Head of caudate nucleus (tissue), 42 donors: ENCODE results near the gene CCDC170.
"Not testable (repeated sequence)": the region's sequence is repeated elsewhere in the genome, so short reads cannot be mapped to it uniquely, and the experiment has no call there.

ENCODE experiments used
- DNase-seq, 42 donors: peaks; one replicate each; pipeline versions ENCODE4 v3.0.0 to v3.0.0-alpha.2; 2020 to 2021; ENCODE audit warnings: mixed read lengths in 7 of 42
- intact Hi-C: fragments of 100-400 bp; cut with DNase I; formaldehyde crosslinking; loops from one replicate; pipeline ENCODE4 v1.15.0; 2022

CCDC170 gene

DNA sequence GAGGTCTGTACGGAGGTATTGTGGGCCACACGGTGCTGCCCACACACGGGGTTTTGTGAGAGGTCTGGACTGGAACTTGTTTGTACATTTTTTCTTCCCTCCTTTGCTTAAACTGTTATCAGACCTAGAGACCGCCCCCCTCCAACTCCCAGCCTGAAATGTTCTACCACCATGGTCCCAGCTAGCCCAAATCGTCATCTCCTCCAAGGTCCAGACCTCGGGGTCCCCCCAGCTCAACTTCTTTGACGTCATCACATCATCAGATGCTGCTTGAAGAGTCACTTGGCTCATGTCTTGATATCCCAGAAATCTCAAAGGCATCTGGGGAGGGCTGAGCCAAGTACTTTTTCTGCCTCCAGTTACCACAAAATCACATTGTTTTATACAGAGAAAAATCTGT, 2.8 kb upstream of the CCDC170 start:
- intact Hi-C loops, result no loop called here
- no peak for DNase-seq

DNA sequence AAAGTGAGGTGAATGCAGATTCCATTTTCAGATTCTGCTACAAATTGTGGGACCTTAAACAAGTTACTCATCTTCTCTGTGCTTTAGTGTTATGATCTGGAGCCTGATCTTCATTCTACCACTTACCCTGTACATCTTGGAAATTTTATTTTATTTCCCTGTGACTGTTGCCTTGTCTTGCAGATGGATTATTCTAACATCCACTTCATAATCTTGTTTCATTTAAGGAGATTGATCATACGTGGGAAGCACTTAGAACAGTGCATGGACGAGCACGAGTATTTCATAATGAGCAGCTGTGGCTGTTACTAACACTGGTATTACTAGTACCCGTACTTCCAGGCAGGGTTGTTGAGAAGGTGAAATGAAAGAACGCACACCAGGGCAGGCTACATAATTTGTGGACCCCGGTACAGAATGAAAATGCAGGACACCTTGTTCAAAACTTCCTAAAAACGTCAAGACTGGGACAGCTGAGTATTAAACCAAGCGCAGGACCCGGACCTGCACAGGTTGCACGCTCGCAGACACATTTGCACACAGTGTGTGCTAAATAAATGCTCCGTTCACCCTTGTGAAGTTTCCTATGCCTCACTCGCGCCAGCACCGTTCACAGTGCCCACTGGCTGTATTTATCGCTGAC, 535 bp upstream of the CCDC170 start:
- peak in 6 of 42 donors; percentile 7 to 23 (median 14) for DNase-seq
- intact Hi-C loops, result no loop called here

DNA sequence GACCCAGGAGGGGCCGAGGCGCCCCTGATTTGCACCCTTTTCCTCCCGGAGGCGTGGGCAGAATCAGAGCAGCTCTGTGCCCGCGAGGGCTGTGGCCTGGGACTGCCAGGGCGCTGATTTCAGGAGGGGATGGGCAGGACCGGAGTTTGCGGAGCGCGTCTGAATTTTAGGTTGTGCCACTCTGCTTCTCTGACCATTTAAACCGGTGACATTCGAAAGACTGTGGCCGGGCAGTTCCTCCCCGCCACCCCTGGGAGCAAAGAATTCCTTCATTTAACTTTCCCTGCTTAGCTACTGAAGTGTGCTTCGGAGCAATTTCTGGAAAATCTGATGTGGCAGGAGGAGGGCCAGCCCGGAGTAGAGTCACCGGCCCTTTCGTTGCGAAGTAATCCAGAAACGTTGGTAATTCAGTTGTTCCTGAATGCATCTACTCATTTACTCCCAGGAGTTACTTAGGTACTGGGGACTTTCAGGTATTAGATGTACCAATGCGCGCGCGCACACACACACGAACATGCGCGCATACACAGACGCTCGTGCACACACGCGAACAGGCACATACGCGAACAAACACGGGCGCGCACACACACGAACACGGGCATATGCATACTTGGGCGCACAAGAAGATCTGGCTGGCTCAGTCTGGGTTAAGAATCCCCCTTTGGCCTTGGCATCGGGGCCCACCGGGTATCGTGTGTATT, 568 bp downstream of the CCDC170 start:
- intact Hi-C loops, result no loop called here
- peak in 40 of 42 donors; percentile 19 to 86 (median 60) for DNase-seq

- DNase-seq, result no peak
These were observed 1.1 kb downstream of the CCDC170 start for GRCh38 chr6:151494936-151495320.

GRCh38 chr6:151495380-151495779, 1.6 kb downstream of the CCDC170 start:
- intact Hi-C loops, result no loop called here

More at GRCh38 chr6:151494936-151495320, 1.1 kb downstream of the CCDC170 start:
- intact Hi-C loops, result no loop called here

DNA sequence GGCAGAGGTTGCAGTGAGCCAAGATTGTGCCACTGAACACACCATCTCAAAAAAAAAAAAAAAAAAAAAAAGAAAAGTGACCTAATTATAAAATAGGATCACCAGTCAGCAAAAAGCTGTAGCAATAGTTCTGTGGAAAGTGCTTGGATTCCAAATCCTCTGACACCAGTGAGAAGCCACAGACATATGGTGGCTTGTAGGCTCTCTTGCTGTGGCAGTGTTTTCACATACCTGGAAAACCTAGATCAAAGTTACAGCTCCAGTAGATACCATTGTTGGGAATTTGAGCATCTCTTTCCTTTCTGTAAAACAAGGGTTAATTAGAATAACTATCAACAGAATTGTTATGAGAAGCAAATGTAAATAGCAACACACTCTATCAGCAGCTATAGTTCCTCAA, 4.1 kb downstream of the CCDC170 start:
- no peak for DNase-seq
- intact Hi-C loops, result no loop called here

More at GRCh38 chr6:151495380-151495779, 1.6 kb downstream of the CCDC170 start:
- no peak for DNase-seq

DNA sequence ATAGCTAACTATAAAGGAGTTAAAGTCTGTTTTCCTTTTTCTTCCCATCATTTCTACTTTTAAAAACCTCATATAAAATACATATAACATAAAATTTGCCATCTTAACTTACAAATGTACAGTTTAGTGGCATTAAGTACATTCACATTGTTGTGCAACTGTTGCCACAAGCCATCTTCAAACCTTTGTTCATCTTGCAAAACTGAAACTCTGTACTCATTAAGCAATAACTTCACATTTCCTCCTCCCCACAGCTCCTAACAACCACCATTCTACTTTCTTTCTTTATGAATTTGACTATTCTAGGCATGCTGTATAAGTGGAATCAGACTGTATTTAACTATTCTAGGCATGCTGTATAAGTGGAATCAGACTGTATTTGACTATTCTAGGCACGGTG, 4.5 kb downstream of the CCDC170 start:
- no peak for DNase-seq
- intact Hi-C loops, result no loop called here

DNA sequence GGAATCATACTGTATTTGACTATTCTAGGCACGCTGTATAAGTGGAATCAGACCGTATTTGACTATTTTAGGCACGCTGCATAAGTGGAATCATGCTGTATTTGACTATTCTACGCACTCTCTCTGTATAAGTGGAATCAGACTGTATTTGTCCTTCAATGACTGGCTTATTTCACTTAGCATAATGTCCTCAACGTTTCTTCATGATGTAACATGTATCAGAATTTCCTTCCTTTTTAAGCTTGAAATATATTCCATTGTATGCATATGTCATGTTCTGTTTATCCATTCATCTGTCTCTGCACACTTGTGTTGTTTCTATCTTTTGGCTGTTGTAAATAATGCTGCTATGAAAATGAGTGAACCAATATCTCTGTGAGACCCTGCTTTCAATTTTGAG, 5.7 kb downstream of the CCDC170 start:
- intact Hi-C loops, result no loop called here
- no peak for DNase-seq

DNA sequence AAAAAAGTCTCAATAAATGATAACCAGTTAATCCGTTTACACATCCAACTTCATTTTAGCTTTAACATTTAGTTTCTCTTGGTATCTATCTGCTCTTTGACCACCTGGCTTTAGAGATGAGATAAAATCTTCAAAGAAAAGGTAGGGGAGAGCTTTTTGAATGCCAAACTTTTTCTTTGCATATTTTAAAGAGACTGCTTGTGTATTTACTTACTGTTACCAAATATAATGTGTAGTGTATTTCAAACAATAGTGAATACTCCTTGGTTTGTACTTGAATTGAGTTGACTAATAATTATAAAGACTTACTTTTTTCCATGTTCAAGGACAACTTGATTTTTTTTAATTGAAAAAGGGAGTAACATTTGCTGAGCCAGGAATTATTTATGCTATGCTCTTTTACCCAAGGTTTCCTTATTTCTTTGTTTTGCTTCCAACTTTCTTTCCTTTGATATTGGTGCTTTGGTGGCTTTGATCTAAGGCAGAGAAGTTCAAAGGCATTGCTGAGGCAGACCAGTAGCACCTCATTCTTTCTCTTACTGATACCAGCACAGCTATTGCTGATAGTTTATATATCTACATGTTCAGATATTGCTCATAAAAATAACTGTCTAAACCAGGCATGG, 7.8 kb downstream of the CCDC170 start:
- DNase-seq, result no peak
- intact Hi-C loops, result no loop called here

- no peak for DNase-seq
- intact Hi-C loops, result no loop called here
These were observed 8.7 kb downstream of the CCDC170 start for GRCh38 chr6:151502499-151502898.

DNA sequence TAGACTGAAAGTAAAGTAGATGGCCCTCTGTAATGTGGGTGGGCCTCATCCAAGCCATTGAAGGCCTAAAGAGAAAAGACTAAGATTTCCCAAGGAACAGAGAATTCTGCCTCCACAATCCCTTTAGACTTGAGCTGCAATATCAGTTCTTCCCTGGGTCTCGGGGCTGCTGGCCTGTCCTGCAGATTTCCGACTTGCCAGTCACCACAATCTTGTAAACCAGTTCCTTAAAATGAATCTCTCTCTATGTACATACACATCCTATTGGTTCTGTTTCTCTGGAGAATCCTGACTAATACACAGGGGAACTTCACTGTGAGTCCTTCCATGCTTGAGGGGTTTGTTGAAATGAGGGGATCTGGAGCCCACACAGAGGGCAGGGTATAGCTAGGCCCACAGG, 12.9 kb downstream of the CCDC170 start:
- no peak for DNase-seq
- intact Hi-C loops, result no loop called here

- no peak for DNase-seq
- intact Hi-C loops, result no loop called here
These were observed 15.2 kb downstream of the CCDC170 start for GRCh38 chr6:151509048-151509447.

DNA sequence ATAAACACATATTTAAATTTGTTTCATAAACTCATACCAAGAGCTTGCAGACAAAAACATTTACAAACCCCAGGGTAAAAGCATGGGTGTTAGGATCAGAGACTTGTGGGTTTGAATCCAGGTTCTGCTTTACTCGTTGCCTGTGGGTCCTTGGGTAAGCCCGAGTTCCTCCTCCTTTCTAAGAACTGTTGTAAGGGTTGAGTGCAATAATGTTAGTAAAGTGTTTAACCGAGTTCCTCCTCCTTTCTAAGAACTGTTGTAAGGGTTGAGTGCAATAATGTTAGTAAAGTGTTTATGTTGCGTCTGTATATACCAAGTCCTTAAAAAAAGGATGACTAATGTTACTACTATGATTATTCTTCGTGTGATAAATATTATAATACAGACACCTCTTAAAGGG, 18.7 kb downstream of the CCDC170 start:
- DNase-seq, result no peak
- intact Hi-C loops, result no loop called here

DNA sequence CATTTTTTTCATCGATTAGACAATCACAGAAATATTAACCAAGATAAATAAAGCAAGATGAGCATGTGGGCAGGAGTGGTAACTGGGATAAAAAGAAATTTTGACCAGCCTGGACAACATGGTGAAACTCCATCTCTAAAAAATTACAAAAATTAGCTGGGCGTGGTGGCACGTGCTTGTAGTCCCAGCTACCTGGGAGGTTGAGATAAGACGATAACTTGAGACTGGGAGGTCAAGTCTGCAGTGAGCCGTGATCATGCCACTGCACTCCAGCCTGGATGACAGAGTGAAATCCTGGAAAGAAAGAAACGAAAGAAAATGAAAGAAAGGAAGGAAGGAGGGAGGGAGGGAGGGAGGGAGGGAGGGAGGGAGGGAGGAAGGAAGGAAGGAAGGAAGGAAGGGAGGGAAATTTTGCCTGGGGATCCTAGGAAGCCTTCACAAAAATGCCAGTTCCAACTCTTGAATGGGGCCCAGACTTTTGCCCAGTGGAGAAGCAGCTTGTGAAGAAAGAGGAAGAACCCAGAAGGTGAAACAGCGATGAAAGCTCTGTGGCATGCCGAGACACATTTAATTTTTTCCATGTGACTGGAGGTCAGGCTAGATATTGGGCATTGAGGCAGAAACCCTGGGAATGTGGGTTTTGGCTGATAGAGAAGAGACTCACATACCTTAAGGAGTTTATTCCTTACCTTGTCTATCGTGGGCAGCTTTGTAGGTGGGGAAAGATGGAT, 20.3 kb downstream of the CCDC170 start:
- intact Hi-C loops, result no loop called here
- DNase-seq, result no peak

DNA sequence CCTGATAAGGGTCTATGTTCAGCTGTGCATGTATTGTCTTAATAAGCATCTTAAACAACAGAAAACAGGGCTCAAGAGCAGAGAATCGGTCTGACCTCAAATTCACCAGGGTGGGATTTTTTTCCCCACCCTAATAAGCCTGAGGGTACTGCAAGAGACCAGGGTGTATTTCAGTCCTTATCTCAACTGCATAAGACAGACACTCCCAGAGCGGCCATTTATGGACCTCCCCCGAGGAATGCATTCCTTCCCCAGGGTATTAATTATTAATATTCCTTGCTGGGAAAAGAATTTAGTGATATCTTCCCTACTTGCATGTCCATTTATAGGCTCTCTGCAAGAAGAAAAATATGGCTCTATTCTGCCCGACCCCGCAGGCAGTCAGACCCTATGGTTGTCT, 25.2 kb downstream of the CCDC170 start:
- intact Hi-C loops, DNase-seq: not testable (repeated sequence)

GRCh38 chr6:151523034-151523433, 29.2 kb downstream of the CCDC170 start:
- no peak for DNase-seq
- intact Hi-C loops, result no loop called here

- no peak for DNase-seq
- intact Hi-C loops, result no loop called here
These were observed 30.2 kb downstream of the CCDC170 start for GRCh38 chr6:151524059-151524458.

DNA sequence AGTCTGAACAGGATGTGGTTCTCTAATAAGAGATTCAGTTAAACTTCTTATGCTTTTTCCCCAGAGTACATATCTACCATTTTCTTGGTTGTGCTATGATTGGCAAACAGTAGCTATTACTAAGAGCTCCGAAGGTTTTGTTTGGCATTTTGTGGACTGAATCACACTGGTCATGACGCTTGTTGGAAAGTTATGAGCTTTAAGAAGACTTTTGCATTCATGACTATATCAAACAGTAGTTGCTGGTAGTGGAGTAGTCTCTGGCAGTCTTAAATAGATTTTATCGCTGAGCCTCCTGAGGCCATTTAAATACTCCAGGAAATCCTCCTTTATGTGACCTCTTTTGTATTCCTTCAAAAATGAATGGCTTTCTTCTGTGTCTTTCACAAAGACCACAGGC, 40.8 kb downstream of the CCDC170 start:
- intact Hi-C loops, result no loop called here
- DNase-seq, result no peak

DNA sequence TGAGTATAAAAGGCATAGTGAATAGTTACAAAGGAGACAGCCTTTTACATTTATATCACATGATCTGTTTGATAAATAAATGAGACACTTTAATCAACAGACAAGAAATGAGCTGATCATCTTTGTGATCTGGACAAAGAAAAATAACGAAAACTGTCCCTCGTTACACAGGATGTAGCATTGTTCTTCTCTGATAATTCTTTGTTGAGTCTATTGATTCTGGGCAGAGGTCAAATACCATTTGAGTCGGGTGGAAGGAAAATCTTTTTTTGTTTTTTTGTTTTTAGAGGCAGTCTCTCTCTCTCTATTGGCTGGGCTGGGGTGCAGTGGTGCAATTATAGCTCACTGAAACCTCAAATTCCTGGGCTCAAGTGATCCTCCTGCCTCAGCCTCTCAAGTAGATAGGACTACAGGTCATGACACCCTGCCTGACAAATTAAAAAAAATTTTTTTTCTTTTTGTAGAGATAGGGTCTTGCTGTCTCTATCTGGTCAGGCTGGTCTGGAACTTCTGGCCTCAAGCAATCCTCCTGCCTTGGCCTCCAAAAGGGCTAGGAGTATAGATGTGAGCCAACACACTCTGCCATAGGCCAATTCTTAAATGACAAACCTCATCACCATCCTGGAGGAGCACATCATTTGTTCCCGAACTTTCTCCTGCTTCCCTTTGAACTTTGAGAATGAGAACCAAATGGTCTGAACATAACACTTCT, 41.8 kb downstream of the CCDC170 start:
- intact Hi-C loops, result no loop called here
- no peak for DNase-seq

DNA sequence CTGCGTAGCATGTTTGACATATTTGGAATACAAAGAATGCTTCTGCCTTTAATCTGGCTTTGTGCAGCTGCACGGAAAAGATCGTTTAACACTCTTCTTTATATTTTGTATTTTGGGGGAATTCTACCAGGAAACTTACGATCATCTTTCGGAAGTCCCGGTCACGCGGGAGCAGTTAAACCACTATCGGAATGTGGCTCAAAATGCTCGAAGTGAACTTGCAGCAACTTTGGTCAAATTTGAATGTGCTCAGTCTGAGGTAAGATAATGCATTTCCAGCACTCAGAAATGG, 42.3 kb downstream of the CCDC170 start:
- no peak for DNase-seq
- intact Hi-C loops, result no loop called here
